Hepatocyte (in vitro differentiated cells): ENCODE results near the gene CA14. TPM values are rescaled to one million over a fixed set of nuclear protein-coding genes. Genes with fewer than 3 reads are reported as not detected.

ENCODE experiments used
- DNase-seq: peaks from one replicate; pipeline ENCODE4 v3.0.0-alpha.2; 2016; ENCODE audit warnings: low spot score
- H2AFZ ChIP-seq: fragments of 200-600 bp; sonication (generic); 2 replicates; pipeline ENCODE4 v1.6.0; 2016; ENCODE audit warnings: antibody characterized with exemption, mild to moderate bottlenecking
- H3K27ac ChIP-seq: fragments of 200-600 bp; sonication (generic); 2 replicates; pipeline ENCODE4 v1.5.1; 2016; ENCODE audit warnings: mild to moderate bottlenecking
- H3K27me3 ChIP-seq: fragments of 200-600 bp; sonication (generic); 2 replicates; pipeline ENCODE4 v1.6.1; 2016
- H3K36me3 ChIP-seq: fragments of 200-600 bp; sonication (generic); replicated peaks from 2 replicates; pipeline ENCODE4 v1.5.1; 2016; ENCODE audit warnings: low read depth; ENCODE audit not compliant: insufficient read depth
- H3K4me1 ChIP-seq: fragments of 200-600 bp; sonication (generic); 2 replicates; pipeline ENCODE4 v1.5.1; 2016; ENCODE audit warnings: mild to moderate bottlenecking, moderate library complexity; ENCODE audit not compliant: insufficient read depth
- H3K4me2 ChIP-seq: fragments of 200-600 bp; sonication (generic); 2 replicates; pipeline ENCODE4 v1.6.0; 2016
- H3K4me3 ChIP-seq: fragments of 200-600 bp; sonication (generic); 2 replicates; pipeline ENCODE4 v1.5.1; 2016; ENCODE audit warnings: mild to moderate bottlenecking
- H3K79me2 ChIP-seq: fragments of 200-600 bp; sonication (generic); 2 replicates; pipeline ENCODE4 v1.6.0; 2017; ENCODE audit warnings: mild to moderate bottlenecking
- H3K9me2 ChIP-seq: fragments of 200-600 bp; sonication (generic); replicated peaks from 2 replicates; pipeline ENCODE4 v1.6.0; 2017; ENCODE audit warnings: mild to moderate bottlenecking; ENCODE audit not compliant: insufficient read depth
- H3K9me3 ChIP-seq: fragments of 200-600 bp; sonication (generic); 2 replicates; pipeline ENCODE4 v1.5.1; 2016; ENCODE audit warnings: low read depth, mild to moderate bottlenecking
- H4K20me1 ChIP-seq: fragments of 200-600 bp; sonication (generic); 2 replicates; pipeline ENCODE4 v1.6.0; 2016; ENCODE audit warnings: mild to moderate bottlenecking; ENCODE audit not compliant: insufficient read depth, poor library complexity, severe bottlenecking
- EZH2 ChIP-seq: fragments of 200-600 bp; sonication (generic); IDR thresholded peaks from 2 replicates; pipeline ENCODE4 v1.6.1; 2016; ENCODE audit warnings: antibody characterized with exemption, mild to moderate bottlenecking, borderline replicate concordance
- EZH2phosphoT487 ChIP-seq: fragments of 200-600 bp; sonication (generic); IDR thresholded peaks from one replicate; pipeline ENCODE4 v1.6.1; 2018; ENCODE audit warnings: antibody characterized with exemption, mild to moderate bottlenecking, low read depth, moderate library complexity; ENCODE audit not compliant: unreplicated experiment, severe bottlenecking
- WGBS: methylation state at CpG from one replicate; pipeline ENCODE4 v1.1.6; 2016; ENCODE audit warnings: low lambda C conversion rate; ENCODE audit errors: missing lambda C conversion rate; 5-methylcytosine and 5-hydroxymethylcytosine counted together
- polyA plus RNA-seq: library from polyadenylated mRNA; unstranded; fragments of >200 nt; fragmentation: Nextera tagmentation; extraction: Ambion mirVana; gene quantifications from 2 replicates; pipeline ENCODE4 v1.2.1, GENCODE V29; 2016
- total RNA-seq: library from RNA; depleted of rRNA; stranded (reverse); fragments of >200 nt; gene quantifications from 2 replicates; pipeline ENCODE4 v1.2.3, GENCODE V29; 2014
- TF ChIP-seq, protein P1 (sequence below): fragments of 200-600 bp; sonication (generic); IDR thresholded peaks from 2 replicates; pipeline ENCODE4 v1.5.1; 2016; ENCODE audit warnings: antibody characterized with exemption, mild to moderate bottlenecking; ENCODE audit not compliant: poor library complexity

Gene CA14
- total and polyA plus RNA-seq, 2 experiments from 2014 or later: 4.6 to 7.3 TPM

DNA sequence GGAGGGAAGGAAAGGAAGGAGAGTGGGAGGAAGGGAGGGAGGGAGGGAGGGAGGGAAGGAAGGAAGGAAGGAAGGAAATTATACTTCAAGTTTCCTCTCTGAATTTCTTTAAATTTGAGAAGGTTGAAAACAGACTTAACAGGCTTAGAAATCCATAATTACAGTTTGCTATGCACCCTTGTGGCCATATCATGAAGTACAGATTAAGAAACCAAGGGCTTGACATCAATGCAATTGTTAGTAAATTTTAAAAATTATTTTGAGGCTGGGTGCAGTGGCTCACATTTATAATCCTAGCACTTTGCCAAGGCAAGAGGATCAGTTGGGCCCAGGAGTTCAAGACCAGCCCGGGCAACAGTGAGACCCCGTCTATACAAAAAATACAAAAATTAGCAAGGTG is 36.0 kb upstream of the CA14 start:
- Histone ChIP-seq H4K20me1 (no peaks in the 10 kb centered on the region), H3K36me3 (no peaks in the 10 kb centered on the region), H3K27me3 (no peaks in the 10 kb centered on the region), H3K9me2 (no peaks in the 10 kb centered on the region), H3K4me3 (no peak overlapping the region), H2AFZ (no peak overlapping the region), H3K27ac (no peak overlapping the region), H3K9me3 (no peaks in the 10 kb centered on the region), H3K79me2 (no peaks in the 10 kb centered on the region), H3K4me1 (no peaks in the 10 kb centered on the region), H3K4me2 (no peak overlapping the region)
- TF ChIP-seq EZH2 (no peak), EZH2phosphoT487 (no peak)
- TF ChIP-seq, protein P1, sequence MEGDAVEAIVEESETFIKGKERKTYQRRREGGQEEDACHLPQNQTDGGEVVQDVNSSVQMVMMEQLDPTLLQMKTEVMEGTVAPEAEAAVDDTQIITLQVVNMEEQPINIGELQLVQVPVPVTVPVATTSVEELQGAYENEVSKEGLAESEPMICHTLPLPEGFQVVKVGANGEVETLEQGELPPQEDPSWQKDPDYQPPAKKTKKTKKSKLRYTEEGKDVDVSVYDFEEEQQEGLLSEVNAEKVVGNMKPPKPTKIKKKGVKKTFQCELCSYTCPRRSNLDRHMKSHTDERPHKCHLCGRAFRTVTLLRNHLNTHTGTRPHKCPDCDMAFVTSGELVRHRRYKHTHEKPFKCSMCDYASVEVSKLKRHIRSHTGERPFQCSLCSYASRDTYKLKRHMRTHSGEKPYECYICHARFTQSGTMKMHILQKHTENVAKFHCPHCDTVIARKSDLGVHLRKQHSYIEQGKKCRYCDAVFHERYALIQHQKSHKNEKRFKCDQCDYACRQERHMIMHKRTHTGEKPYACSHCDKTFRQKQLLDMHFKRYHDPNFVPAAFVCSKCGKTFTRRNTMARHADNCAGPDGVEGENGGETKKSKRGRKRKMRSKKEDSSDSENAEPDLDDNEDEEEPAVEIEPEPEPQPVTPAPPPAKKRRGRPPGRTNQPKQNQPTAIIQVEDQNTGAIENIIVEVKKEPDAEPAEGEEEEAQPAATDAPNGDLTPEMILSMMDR: peak; percentile 44
- peak; percentile 22 for DNase-seq
- 87% methylated on average over 2 of the region's 2 CpGs for WGBS

DNA sequence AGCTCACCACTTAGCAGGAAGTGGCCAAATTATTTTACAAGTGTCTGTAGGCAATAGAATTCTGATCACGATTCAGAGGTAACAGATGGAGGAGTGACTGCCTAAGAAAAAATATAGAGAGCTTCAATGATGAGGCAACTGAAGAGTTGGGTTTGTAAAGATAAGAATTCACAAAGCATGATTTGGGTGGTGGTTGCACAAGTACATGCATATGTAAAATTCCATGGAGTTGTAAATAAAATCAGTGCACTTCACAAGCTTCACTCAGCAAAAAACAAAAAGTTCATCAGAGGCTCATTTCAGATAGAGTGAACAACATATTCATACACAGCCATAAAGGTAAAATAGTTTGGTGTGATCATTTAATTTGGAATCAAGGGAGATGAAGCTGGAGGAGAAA is 32.6 kb upstream of the CA14 start:
- 87% methylated on average over 1 of the region's 1 CpG for WGBS
- Histone ChIP-seq H3K79me2 (peaks cover 7% of the 10 kb centered on the region), H3K9me3 (no peaks in the 10 kb centered on the region), H3K9me2 (no peaks in the 10 kb centered on the region), H2AFZ (no peak overlapping the region), H3K4me2 (no peak overlapping the region), H3K4me3 (no peak overlapping the region), H4K20me1 (no peaks in the 10 kb centered on the region), H3K4me1 (no peaks in the 10 kb centered on the region), H3K27me3 (no peaks in the 10 kb centered on the region), H3K27ac (no peak overlapping the region), H3K36me3 (no peaks in the 10 kb centered on the region)
- TF ChIP-seq, protein P1: no peak
- TF ChIP-seq EZH2phosphoT487: no peak
- no peak for TF ChIP-seq EZH2
- DNase-seq: no peak

DNA sequence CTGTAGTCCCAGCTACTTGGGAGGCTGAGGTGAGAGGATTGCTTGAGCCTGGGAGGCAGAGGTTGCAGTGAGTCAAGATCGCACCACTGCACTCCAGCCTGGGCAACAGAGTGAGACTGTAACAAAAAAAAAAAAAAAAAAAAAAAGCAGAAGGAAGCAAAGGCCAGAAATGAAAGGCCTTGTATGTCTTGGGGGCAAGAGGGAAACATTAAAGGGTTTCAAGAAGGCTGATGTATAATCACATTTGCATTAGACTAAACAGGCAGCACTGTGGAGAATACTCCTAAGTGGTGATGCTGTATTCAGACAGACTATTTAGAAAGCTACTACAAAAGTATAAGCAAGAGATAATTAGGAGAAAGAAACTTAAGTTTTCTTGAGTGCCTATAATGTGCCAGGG is 32.0 kb upstream of the CA14 start:
- no peaks in the 10 kb centered on the region for H3K27me3 ChIP-seq
- 90% methylated on average over 1 of the region's 1 CpG for WGBS

More for the DNA sequence above, 32.0 kb upstream of the CA14 start:
- Histone ChIP-seq H3K27ac (no peak overlapping the region), H3K4me1 (no peaks in the 10 kb centered on the region), H3K4me3 (no peak overlapping the region), H3K4me2 (no peak overlapping the region), H3K9me2 (no peaks in the 10 kb centered on the region), H3K36me3 (no peaks in the 10 kb centered on the region), H4K20me1 (no peaks in the 10 kb centered on the region), H2AFZ (no peak overlapping the region), H3K9me3 (no peaks in the 10 kb centered on the region), H3K79me2 (peaks cover 11% of the 10 kb centered on the region)
- no peak for DNase-seq
- no peak for TF ChIP-seq EZH2
- TF ChIP-seq, protein P1: no peak
- TF ChIP-seq EZH2phosphoT487: no peak
